HepG2 (cell line): Measurements from ENCODE around the gene PHACTR3. TPM values are rescaled to one million over a fixed set of nuclear protein-coding genes. Genes with fewer than 3 reads are reported as not detected.

Experiments used
- ATAC-seq: fragments of 200-7000 bp; cut with Tn5 transposase; 3 replicates; pipeline ENCODE4 v1.9.1; 2020; ENCODE audit warnings: mild to moderate bottlenecking, moderate library complexity
- BruUV-seq: library from RNA; stranded (reverse); fragments of 400-500 nt; replicated peaks from 2 replicates; lab custom pipeline; 2021; lab: Mats Ljungman, UMichigan
- CTCF ChIA-PET: fragments of 300-600 bp; formaldehyde crosslinking; extraction: SDS; loops from one replicate; lab custom pipeline; 2021; ENCODE audit warnings: low total read pairs, inconsistent platforms, low intra/inter-chr PET ratio; lab: Yijun Ruan, JAX
- POLR2A ChIA-PET: fragments of 350-600 bp; sonication (Branson Sonifier 250); formaldehyde crosslinking; loops from one replicate; lab custom pipeline; 2020; ENCODE audit warnings: antibody characterized with exemption, inconsistent platforms; lab: Yijun Ruan, JAX
- DNase-seq: peaks from one replicate; pipeline ENCODE4 v3.0.0-alpha.2; 2015; ENCODE audit warnings: low spot score
- FAIRE-seq: peaks from 3 replicates; lab custom pipeline; 2011; peaks lifted over from hg19 to GRCh38; lab: Jason Lieb, UNC
- H2AFZ ChIP-seq: one replicate; pipeline ENCODE4 v1.6.1; 2011; ENCODE audit warnings: low read length, inconsistent platforms
- H3K27ac ChIP-seq: fragments of 300-600 bp; 3 replicates; pipeline ENCODE4 v1.8.0; 2011; ENCODE audit warnings: mixed run types, mild to moderate bottlenecking, mixed read lengths, low read length, inconsistent platforms; ENCODE audit not compliant: insufficient read depth; ENCODE audit errors: extremely low read length
- H3K27me3 ChIP-seq, 2 experiments: fragments of 200-600 bp in 1 of 2; 2 replicates in 1 of 2; 3 replicates in 1 of 2; pipeline versions ENCODE4 v1.6.0 to v1.8.0; 2011; ENCODE audit warnings: low read length in 2 of 2, mild to moderate bottlenecking in 2 of 2, moderate library complexity in 2 of 2, inconsistent platforms in 1 of 2; ENCODE audit not compliant: insufficient read depth in 2 of 2, control insufficient read depth in 1 of 2
- H3K36me3 ChIP-seq, 2 experiments: fragments of 200-600 bp in 1 of 2; replicated peaks in 1 of 2; 2 replicates in 1 of 2; 3 replicates in 1 of 2; pipeline versions ENCODE4 v1.5.1 to v1.8.0; 2011; ENCODE audit warnings: low read length in 2 of 2, inconsistent platforms in 1 of 2; ENCODE audit not compliant: insufficient read depth in 2 of 2, control insufficient read depth in 1 of 2
- H3K4me1 ChIP-seq: 2 replicates; pipeline ENCODE4 v1.5.1; 2012; ENCODE audit warnings: low read length, inconsistent platforms; ENCODE audit not compliant: insufficient read depth
- H3K4me2 ChIP-seq: 2 replicates; pipeline ENCODE4 v1.6.0; 2011; ENCODE audit warnings: low read depth, low read length, inconsistent platforms
- H3K4me3 ChIP-seq, 3 experiments: fragments of 200-600 bp in 1 of 3; sonication (generic), shearing (Covaris generic) in 1 of 3; replicated peaks in 1 of 3; 2 replicates each; pipeline ENCODE4 v1.5.1; 2011 to 2016; ENCODE audit warnings: low read length in 3 of 3, inconsistent platforms in 2 of 3, low read depth in 2 of 3, mild to moderate bottlenecking in 2 of 3, control low read depth in 1 of 3, mixed read lengths in 1 of 3; ENCODE audit not compliant: insufficient read depth in 1 of 3
- H3K79me2 ChIP-seq: one replicate; pipeline ENCODE4 v1.6.1; 2011; ENCODE audit warnings: low read length, inconsistent platforms; ENCODE audit not compliant: insufficient read depth
- H3K9ac ChIP-seq: 2 replicates; pipeline ENCODE4 v1.6.0; 2011; ENCODE audit warnings: mild to moderate bottlenecking, low read depth, low read length, inconsistent platforms; ENCODE audit not compliant: insufficient read depth
- H3K9me3 ChIP-seq: 2 replicates; pipeline ENCODE4 v1.5.1; 2012; ENCODE audit warnings: mild to moderate bottlenecking, low read length
- H4K20me1 ChIP-seq: 2 replicates; pipeline ENCODE4 v1.6.0; 2011; ENCODE audit warnings: inconsistent platforms, mild to moderate bottlenecking, low read length, moderate library complexity; ENCODE audit not compliant: insufficient read depth
- ELF4 ChIP-seq: sonication (generic); formaldehyde crosslinking; IDR thresholded peaks from 2 replicates; pipeline ENCODE4 v1.5.0; 2020; ENCODE audit warnings: missing genetic modification reagents, mild to moderate bottlenecking, moderate library complexity, borderline replicate concordance
- KDM4B ChIP-seq: sonication (generic); formaldehyde crosslinking; IDR thresholded peaks from 2 replicates; pipeline ENCODE4 v1.4.0; 2020; ENCODE audit warnings: missing genetic modification reagents
- KLF16 ChIP-seq, 2 experiments: sonication (generic) in 1 of 2; formaldehyde crosslinking in 1 of 2; IDR thresholded peaks; 2 replicates each; pipeline versions ENCODE4 v1.6.1 to v1.8.0; 2016 to 2023; ENCODE audit warnings: missing genetic modification reagents in 2 of 2, missing compliant biosample characterization in 1 of 2
- MAF1 ChIP-seq: sonication (generic); formaldehyde crosslinking; IDR thresholded peaks from 2 replicates; pipeline ENCODE4 v1.5.0; 2020; ENCODE audit warnings: missing genetic modification reagents, borderline replicate concordance
- NFIB ChIP-seq: sonication (generic); formaldehyde crosslinking; IDR thresholded peaks from 2 replicates; pipeline ENCODE4 v1.9.0; 2021; ENCODE audit warnings: missing genetic modification reagents, mild to moderate bottlenecking, borderline replicate concordance
- NONO ChIP-seq, 2 experiments: fragments of 450-650 bp in 1 of 2; sonication (generic) in 1 of 2; formaldehyde crosslinking in 1 of 2; IDR thresholded peaks in 1 of 2; conservative IDR thresholded peaks in 1 of 2; 2 replicates each; pipeline versions ENCODE4 v1.6.1 to v1.8.0; 2017 to 2022; ENCODE audit warnings: mild to moderate bottlenecking in 1 of 2, missing genetic modification reagents in 1 of 2, moderate library complexity in 1 of 2
- RBAK ChIP-seq: sonication (generic); formaldehyde crosslinking; IDR thresholded peaks from 2 replicates; pipeline ENCODE4 v1.5.1; 2020; ENCODE audit warnings: mild to moderate bottlenecking, missing genetic modification reagents
- ZBTB10 ChIP-seq: sonication (generic); formaldehyde crosslinking; IDR thresholded peaks from 2 replicates; pipeline ENCODE4 v1.4.0; 2020; ENCODE audit warnings: missing genetic modification reagents, borderline replicate concordance
- ZMYM3 ChIP-seq: sonication (generic); formaldehyde crosslinking; IDR thresholded peaks from 2 replicates; pipeline ENCODE4 v1.5.1; 2020; ENCODE audit warnings: mild to moderate bottlenecking, missing genetic modification reagents
- ZNF709 ChIP-seq: sonication (generic); formaldehyde crosslinking; IDR thresholded peaks from 2 replicates; pipeline ENCODE4 v1.5.0; 2020; ENCODE audit warnings: mild to moderate bottlenecking, missing genetic modification reagents
- ZSCAN22 ChIP-seq: sonication (generic); formaldehyde crosslinking; IDR thresholded peaks from 2 replicates; pipeline ENCODE4 v1.4.0; 2020; ENCODE audit warnings: mild to moderate bottlenecking, missing genetic modification reagents
- ZSCAN30 ChIP-seq: sonication (generic); formaldehyde crosslinking; IDR thresholded peaks from 2 replicates; pipeline ENCODE4 v1.5.0; 2020; ENCODE audit warnings: mild to moderate bottlenecking, missing genetic modification reagents
- WGBS: methylation state at CpG from one replicate; pipeline ENCODE4 v1.1.6; 2017; ENCODE audit warnings: low lambda C conversion rate; 5-methylcytosine and 5-hydroxymethylcytosine counted together
- in situ Hi-C: cut with HindIII; loops from 2 replicates; pipeline ENCODE4 v1.10.0; 2017; ENCODE audit warnings: low pct_unique_long_range_greater_than_20kb; ENCODE audit not compliant: extremely low pct_ligation_motif_present
- intact Hi-C: fragments of 100-400 bp; cut with micrococcal nuclease; formaldehyde crosslinking; loops from one replicate; pipeline ENCODE4 v1.10.0; 2022; ENCODE audit not compliant: unreplicated experiment
- polyA plus RNA-seq, 8 experiments: library from polyadenylated mRNA; depleted of rRNA in 3 of 8; stranded (reverse) in 7 of 8; unstranded in 1 of 8; fragments of >200 nt; fragmentation: Illumina TruSeq in 4 of 8; extraction: Trizol in 4 of 8; gene quantifications; 2 replicates each; pipeline versions ENCODE4 v1.2.1 to v1.2.3, GENCODE V29; 2011 to 2016; ENCODE audit warnings: low read depth in 4 of 8, missing spikeins in 1 of 8, mixed read lengths in 1 of 8; ENCODE audit not compliant: insufficient read depth in 1 of 8
- total RNA-seq, 5 experiments: library from RNA; depleted of rRNA; stranded (reverse); fragments of >200 nt; fragmentation: Illumina TruSeq; extraction: Trizol; gene quantifications; 2 replicates each; pipeline ENCODE4 v1.2.3, GENCODE V29; 2016; ENCODE audit warnings: low read depth in 1 of 5
- TF ChIP-seq, protein P1 (sequence below): sonication (generic); formaldehyde crosslinking; IDR thresholded peaks from 2 replicates; pipeline ENCODE4 v1.4.0; 2020; ENCODE audit warnings: mild to moderate bottlenecking, missing genetic modification reagents

PHACTR3 gene
- total and polyA plus RNA-seq, 2 of the 13 experiments (the other 11 are each of a cell fraction or from before 2014, with no cell fraction given), result not detected

DNA sequence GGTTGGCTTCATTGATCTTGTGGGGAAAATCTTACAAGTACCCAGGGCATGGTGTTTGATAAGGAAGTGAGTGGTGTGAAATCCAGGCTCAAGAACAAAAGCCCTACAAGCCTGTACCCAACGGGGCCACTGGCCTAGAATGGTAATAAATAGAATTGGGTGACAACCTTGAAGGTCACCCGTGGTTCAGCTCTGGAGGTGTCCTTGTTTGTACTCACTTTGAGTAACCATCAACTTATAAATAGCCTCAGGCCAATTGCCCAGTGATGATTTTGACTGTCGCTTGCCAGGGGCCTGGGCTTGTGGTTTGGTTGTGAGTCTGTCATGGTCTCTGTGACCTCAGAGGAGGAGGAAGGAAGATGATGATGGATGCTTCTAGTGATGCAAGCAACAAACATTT lies 87.8 kb downstream of the PHACTR3 start:
- no peak for ATAC-seq
- peaks cover 2% of the 10 kb centered on the region for H3K9me3 ChIP-seq
- no TSS peak for BruUV-seq
- POLR2A ChIA-PET, result no interaction called here
- H3K79me2 ChIP-seq, result no peaks in the 10 kb centered on the region
- TF ChIP-seq RBAK (CRISPR knock-in tag) (no peak), MAF1 (CRISPR knock-in tag) (no peak), ZBTB10 (CRISPR knock-in tag) (no peak), KLF16 (CRISPR knock-in tag; IDR thresholded peaks at IDR 0.05) (no peak), KDM4B (CRISPR knock-in tag) (no peak), ZNF709 (CRISPR knock-in tag) (no peak), ZMYM3 (CRISPR knock-in tag) (no peak), NONO (IDR thresholded peaks at IDR 0.05) (no peak), NONO (CRISPR knock-in tag; conservative IDR thresholded peaks at IDR 0.05) (no peak), ZSCAN30 (CRISPR knock-in tag) (no peak), NFIB (CRISPR knock-in tag) (no peak), ZSCAN22 (CRISPR knock-in tag) (no peak), ELF4 (CRISPR knock-in tag) (no peak)
- TF ChIP-seq, protein P1, sequence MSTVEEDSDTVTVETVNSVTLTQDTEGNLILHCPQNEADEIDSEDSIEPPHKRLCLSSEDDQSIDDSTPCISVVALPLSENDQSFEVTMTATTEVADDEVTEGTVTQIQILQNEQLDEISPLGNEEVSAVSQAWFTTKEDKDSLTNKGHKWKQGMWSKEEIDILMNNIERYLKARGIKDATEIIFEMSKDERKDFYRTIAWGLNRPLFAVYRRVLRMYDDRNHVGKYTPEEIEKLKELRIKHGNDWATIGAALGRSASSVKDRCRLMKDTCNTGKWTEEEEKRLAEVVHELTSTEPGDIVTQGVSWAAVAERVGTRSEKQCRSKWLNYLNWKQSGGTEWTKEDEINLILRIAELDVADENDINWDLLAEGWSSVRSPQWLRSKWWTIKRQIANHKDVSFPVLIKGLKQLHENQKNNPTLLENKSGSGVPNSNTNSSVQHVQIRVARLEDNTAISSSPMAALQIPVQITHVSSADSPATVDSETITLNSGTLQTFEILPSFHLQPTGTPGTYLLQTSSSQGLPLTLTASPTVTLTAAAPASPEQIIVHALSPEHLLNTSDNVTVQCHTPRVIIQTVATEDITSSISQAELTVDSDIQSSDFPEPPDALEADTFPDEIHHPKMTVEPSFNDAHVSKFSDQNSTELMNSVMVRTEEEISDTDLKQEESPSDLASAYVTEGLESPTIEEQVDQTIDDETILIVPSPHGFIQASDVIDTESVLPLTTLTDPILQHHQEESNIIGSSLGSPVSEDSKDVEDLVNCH (CRISPR knock-in tag), result no peak
- CTCF ChIA-PET, result no interaction called here
- no peak overlapping the region for H3K4me3 ChIP-seq
- H2AFZ ChIP-seq, result no peak overlapping the region
- no peak overlapping the region for H3K9ac ChIP-seq
- FAIRE-seq, result no peak
- 4% methylated on average over 3 of the region's 3 CpGs for whole genome bisulfite sequencing
- peaks cover 2 to 5% of the 10 kb centered on the region in 2 experiments; a peak in 1 of 5 replicates for H3K27me3 ChIP-seq
- in situ Hi-C loops (no loop called here), intact Hi-C loops (no loop called here)
- H3K4me2 ChIP-seq, result no peak overlapping the region
- no peak for DNase-seq
- H3K4me1 ChIP-seq, result no peaks in the 10 kb centered on the region
- no peaks in the 10 kb centered on the region for H3K36me3 ChIP-seq
- no peaks in the 10 kb centered on the region for H4K20me1 ChIP-seq
- H3K27ac ChIP-seq, result no peak overlapping the region
